ENCODE measurements around the gene ECE2.

Gene ECE2

DNA sequence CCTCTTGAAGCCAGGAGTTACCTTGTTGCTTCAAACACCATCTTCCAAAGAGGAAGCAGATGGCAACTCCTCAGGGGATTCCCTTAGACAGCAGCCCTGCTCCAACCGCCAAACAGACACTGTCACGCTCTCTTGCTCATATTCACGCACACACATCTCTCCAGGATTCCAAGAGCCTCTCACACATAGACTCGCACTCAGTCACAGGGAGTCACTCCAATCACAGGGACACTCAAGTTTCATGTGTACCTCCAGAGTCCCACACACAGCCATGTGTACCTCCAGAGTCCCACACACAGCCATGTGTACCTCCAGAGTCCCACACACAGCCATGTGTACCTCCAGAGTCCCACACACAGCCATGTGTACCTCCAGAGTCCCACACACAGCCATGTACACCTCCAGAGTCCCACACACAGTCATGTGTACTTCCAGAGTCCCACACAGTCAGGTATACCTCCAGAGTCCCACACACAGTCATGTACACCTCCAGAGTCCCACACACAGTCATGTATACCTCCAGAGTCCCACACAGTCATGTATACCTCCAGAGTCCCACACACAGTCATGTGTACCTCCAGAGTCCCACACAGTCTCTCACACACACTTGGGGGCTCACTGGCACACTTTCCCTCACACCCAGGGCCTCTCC, 40.3 kb upstream of the ECE2 start:
- H3K27ac ChIP-seq (ENCODE audit: low read depth, low read length) = no peak overlapping the region
- H2BK120ac ChIP-seq (ENCODE audit: low read depth, low read length) = no peak overlapping the region
- H3K4me1 ChIP-seq (ENCODE audit: control insufficient read depth, low read depth, low read length) = no peaks in the 10 kb centered on the region
- no peak for DNase-seq
- H3K56ac ChIP-seq (ENCODE audit: low read length) = no peak overlapping the region
- H3K9ac ChIP-seq (ENCODE audit: low read length) = no peak overlapping the region
- no peak overlapping the region for H3K4ac ChIP-seq (ENCODE audit: low read depth, low read length)
- no peak overlapping the region for H2AK5ac ChIP-seq (ENCODE audit: low read length)
- no peak overlapping the region for H3K4me2 ChIP-seq (ENCODE audit: low read length)
- H3K23ac ChIP-seq (ENCODE audit: low read length) = no peak overlapping the region
- no peak overlapping the region for H3K18ac ChIP-seq (ENCODE audit: low read length)
- WGBS (ENCODE audit: extremely low coverage, insufficient coverage, low lambda C conversion rate) = no CpG with 5 or more reads among the region's 4 CpGs
- no peaks in the 10 kb centered on the region for H3K79me1 ChIP-seq (ENCODE audit: low read length)
- H2BK15ac ChIP-seq (replicated peaks; ENCODE audit: low read depth) = no peak overlapping the region
- H4K5ac ChIP-seq (ENCODE audit: low read length) = no peak overlapping the region
- H3K36me3 ChIP-seq (ENCODE audit: control insufficient read depth, insufficient read depth, low read length) = no peaks in the 10 kb centered on the region
- H3K27me3 ChIP-seq (ENCODE audit: insufficient read depth, low read length, poor library complexity) = peaks cover 23% of the 10 kb centered on the region
- H3K79me2 ChIP-seq (ENCODE audit: control insufficient read depth, insufficient read depth, low read length) = no peaks in the 10 kb centered on the region
- H2BK5ac ChIP-seq (ENCODE audit: low read length) = no peak overlapping the region
- H4K8ac ChIP-seq (ENCODE audit: low read depth, low read length) = no peak overlapping the region
- H3K4me3 ChIP-seq (ENCODE audit: low read length) = no peak overlapping the region

DNA sequence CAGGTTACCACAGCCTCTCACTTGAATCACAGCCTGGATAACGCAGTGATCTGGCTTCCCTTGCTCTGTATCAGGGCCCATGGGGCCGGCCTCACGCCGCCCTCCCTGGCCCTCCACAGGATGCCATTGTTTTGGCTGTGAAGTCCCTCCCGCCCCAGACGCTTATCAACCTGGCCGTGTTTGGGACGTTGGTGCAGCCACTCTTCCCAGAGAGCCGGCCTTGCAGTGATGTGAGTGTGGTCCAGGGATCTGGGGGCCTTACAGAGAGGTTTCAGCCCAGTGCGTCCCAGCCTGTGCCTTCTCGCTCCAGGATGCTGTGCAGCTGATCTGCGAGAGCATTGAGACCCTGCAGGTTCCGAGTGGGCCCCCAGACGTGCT, 39.8 kb upstream of the ECE2 start:
- Histone ChIP-seq H3K4me3 (ENCODE audit: low read length) (no peak overlapping the region), H3K27me3 (ENCODE audit: insufficient read depth, low read length, poor library complexity) (peaks cover 18% of the 10 kb centered on the region), H3K79me2 (ENCODE audit: control insufficient read depth, insufficient read depth, low read length) (no peaks in the 10 kb centered on the region), H3K36me3 (ENCODE audit: control insufficient read depth, insufficient read depth, low read length) (no peaks in the 10 kb centered on the region), H2BK15ac (replicated peaks; ENCODE audit: low read depth) (no peak overlapping the region), H2AK5ac (ENCODE audit: low read length) (no peak overlapping the region), H2BK120ac (ENCODE audit: low read depth, low read length) (no peak overlapping the region), H3K79me1 (ENCODE audit: low read length) (no peaks in the 10 kb centered on the region), H3K4ac (ENCODE audit: low read depth, low read length) (no peak overlapping the region), H4K8ac (ENCODE audit: low read depth, low read length) (no peak overlapping the region), H3K9ac (ENCODE audit: low read length) (no peak overlapping the region), H4K5ac (ENCODE audit: low read length) (no peak overlapping the region), H3K27ac (ENCODE audit: low read depth, low read length) (no peak overlapping the region), H2BK5ac (ENCODE audit: low read length) (no peak overlapping the region), H3K4me1 (ENCODE audit: control insufficient read depth, low read depth, low read length) (no peaks in the 10 kb centered on the region), H3K4me2 (ENCODE audit: low read length) (no peak overlapping the region), H3K18ac (ENCODE audit: low read length) (no peak overlapping the region), H3K23ac (ENCODE audit: low read length) (no peak overlapping the region), H3K56ac (ENCODE audit: low read length) (no peak overlapping the region)
- DNase-seq = peak; percentile 55
- WGBS (ENCODE audit: extremely low coverage, insufficient coverage, low lambda C conversion rate) = no CpG with 5 or more reads among the region's 14 CpGs

DNA sequence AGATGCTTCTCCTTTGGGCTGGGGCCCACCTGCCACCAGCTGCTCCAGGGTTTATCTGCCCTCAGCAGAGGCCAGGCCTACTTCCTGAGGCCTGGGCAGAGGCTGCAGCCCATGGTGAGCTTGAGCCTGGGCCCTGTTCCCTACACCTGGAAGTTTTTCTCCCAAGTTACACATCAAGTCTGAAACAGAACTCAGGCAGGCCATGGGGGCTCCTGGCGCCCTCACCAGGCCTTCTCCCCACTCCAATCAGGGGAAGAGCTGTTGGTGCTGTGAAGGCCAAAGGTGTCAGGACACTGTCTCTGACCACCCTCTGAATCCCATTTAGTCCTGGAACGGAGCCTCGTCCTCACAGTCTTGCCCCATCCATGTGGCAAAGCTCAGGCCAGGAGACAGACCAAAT, 39.2 kb upstream of the ECE2 start:
- no peak overlapping the region for H4K5ac ChIP-seq (ENCODE audit: low read length)
- no peak overlapping the region for H2BK120ac ChIP-seq (ENCODE audit: low read depth, low read length)
- H4K8ac ChIP-seq (ENCODE audit: low read depth, low read length) = no peak overlapping the region
- H3K27me3 ChIP-seq (ENCODE audit: insufficient read depth, low read length, poor library complexity) = peaks cover 12% of the 10 kb centered on the region
- H3K27ac ChIP-seq (ENCODE audit: low read depth, low read length) = no peak overlapping the region
- no peak for DNase-seq
- H3K79me2 ChIP-seq (ENCODE audit: control insufficient read depth, insufficient read depth, low read length) = no peaks in the 10 kb centered on the region
- H3K4me1 ChIP-seq (ENCODE audit: control insufficient read depth, low read depth, low read length) = no peaks in the 10 kb centered on the region
- no peak overlapping the region for H2AK5ac ChIP-seq (ENCODE audit: low read length)
- H3K4me3 ChIP-seq (ENCODE audit: low read length) = no peak overlapping the region
- WGBS (ENCODE audit: extremely low coverage, insufficient coverage, low lambda C conversion rate) = no CpG with 5 or more reads among the region's 3 CpGs
- no peak overlapping the region for H2BK5ac ChIP-seq (ENCODE audit: low read length)
- no peaks in the 10 kb centered on the region for H3K79me1 ChIP-seq (ENCODE audit: low read length)
- H3K18ac ChIP-seq (ENCODE audit: low read length) = no peak overlapping the region
- H2BK15ac ChIP-seq (replicated peaks; ENCODE audit: low read depth) = no peak overlapping the region
- H3K4me2 ChIP-seq (ENCODE audit: low read length) = no peak overlapping the region
- no peaks in the 10 kb centered on the region for H3K36me3 ChIP-seq (ENCODE audit: control insufficient read depth, insufficient read depth, low read length)
- no peak overlapping the region for H3K23ac ChIP-seq (ENCODE audit: low read length)
- no peak overlapping the region for H3K56ac ChIP-seq (ENCODE audit: low read length)
- no peak overlapping the region for H3K9ac ChIP-seq (ENCODE audit: low read length)
- H3K4ac ChIP-seq (ENCODE audit: low read depth, low read length) = no peak overlapping the region

DNA sequence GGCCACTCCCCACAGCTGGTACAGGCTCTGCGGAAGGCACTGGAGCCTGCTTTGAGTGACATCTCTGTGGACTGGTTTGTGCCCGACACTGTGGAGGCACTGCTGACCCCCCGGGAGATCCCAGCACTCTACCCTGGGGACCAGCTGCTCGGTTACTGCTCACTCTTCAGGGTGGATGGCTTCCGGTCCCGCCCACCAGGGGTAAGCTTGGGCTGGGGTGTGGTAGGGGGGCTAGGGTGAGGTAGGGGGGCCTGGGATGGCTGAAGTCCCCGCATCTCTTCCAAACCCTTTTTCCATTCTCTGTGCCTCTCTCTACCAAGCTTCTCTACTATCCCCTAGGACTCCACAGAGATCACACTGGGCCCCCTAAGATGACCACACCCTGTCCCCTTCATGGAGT, 38.6 kb upstream of the ECE2 start:
- no peaks in the 10 kb centered on the region for H3K4me1 ChIP-seq (ENCODE audit: control insufficient read depth, low read depth, low read length)
- H3K36me3 ChIP-seq (ENCODE audit: control insufficient read depth, insufficient read depth, low read length) = no peaks in the 10 kb centered on the region
- no peak for DNase-seq
- H2AK5ac ChIP-seq (ENCODE audit: low read length) = no peak overlapping the region
- H3K4me3 ChIP-seq (ENCODE audit: low read length) = no peak overlapping the region
- H3K23ac ChIP-seq (ENCODE audit: low read length) = no peak overlapping the region
- H2BK5ac ChIP-seq (ENCODE audit: low read length) = no peak overlapping the region
- no peak overlapping the region for H3K9ac ChIP-seq (ENCODE audit: low read length)
- no peak overlapping the region for H3K4me2 ChIP-seq (ENCODE audit: low read length)
- no peak overlapping the region for H3K56ac ChIP-seq (ENCODE audit: low read length)
- no peak overlapping the region for H3K4ac ChIP-seq (ENCODE audit: low read depth, low read length)
- no peaks in the 10 kb centered on the region for H3K79me2 ChIP-seq (ENCODE audit: control insufficient read depth, insufficient read depth, low read length)
- no CpG with 5 or more reads among the region's 7 CpGs for WGBS (ENCODE audit: extremely low coverage, insufficient coverage, low lambda C conversion rate)
- no peak overlapping the region for H3K18ac ChIP-seq (ENCODE audit: low read length)
- H4K5ac ChIP-seq (ENCODE audit: low read length) = no peak overlapping the region
- H2BK15ac ChIP-seq (replicated peaks; ENCODE audit: low read depth) = no peak overlapping the region
- no peak overlapping the region for H4K8ac ChIP-seq (ENCODE audit: low read depth, low read length)
- H3K79me1 ChIP-seq (ENCODE audit: low read length) = no peaks in the 10 kb centered on the region
- peaks cover 6% of the 10 kb centered on the region for H3K27me3 ChIP-seq (ENCODE audit: insufficient read depth, low read length, poor library complexity)
- no peak overlapping the region for H2BK120ac ChIP-seq (ENCODE audit: low read depth, low read length)
- no peak overlapping the region for H3K27ac ChIP-seq (ENCODE audit: low read depth, low read length)

DNA sequence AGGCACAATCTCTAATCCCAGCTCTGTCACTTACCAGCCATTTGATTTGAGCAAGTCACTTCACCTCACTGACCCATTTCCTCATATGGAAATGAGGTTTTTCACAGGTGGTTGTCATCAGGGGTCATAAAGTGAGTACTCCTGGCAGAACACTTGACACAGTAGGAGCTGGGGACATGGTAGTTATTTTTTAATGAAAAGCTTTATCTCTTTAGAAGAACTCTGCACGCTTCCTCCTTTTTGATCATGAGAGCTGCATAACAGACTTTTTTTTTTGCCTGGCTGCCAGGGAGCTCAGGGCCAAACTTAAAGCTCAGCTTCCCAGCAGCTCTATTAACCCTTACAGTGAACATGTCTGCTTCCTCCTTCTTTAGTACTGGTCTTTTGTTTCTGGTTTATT, 38.0 kb upstream of the ECE2 start:
- Histone ChIP-seq H3K79me1 (ENCODE audit: low read length) (no peaks in the 10 kb centered on the region), H3K4me1 (ENCODE audit: control insufficient read depth, low read depth, low read length) (no peaks in the 10 kb centered on the region), H3K56ac (ENCODE audit: low read length) (no peak overlapping the region), H4K5ac (ENCODE audit: low read length) (no peak overlapping the region), H3K4ac (ENCODE audit: low read depth, low read length) (no peak overlapping the region), H2BK15ac (replicated peaks; ENCODE audit: low read depth) (no peak overlapping the region), H3K4me2 (ENCODE audit: low read length) (no peak overlapping the region), H2BK5ac (ENCODE audit: low read length) (no peak overlapping the region), H4K8ac (ENCODE audit: low read depth, low read length) (no peak overlapping the region), H3K4me3 (ENCODE audit: low read length) (no peak overlapping the region), H3K18ac (ENCODE audit: low read length) (no peak overlapping the region), H2BK120ac (ENCODE audit: low read depth, low read length) (no peak overlapping the region), H3K27ac (ENCODE audit: low read depth, low read length) (no peak overlapping the region), H3K9ac (ENCODE audit: low read length) (no peak overlapping the region), H2AK5ac (ENCODE audit: low read length) (no peak overlapping the region), H3K23ac (ENCODE audit: low read length) (no peak overlapping the region), H3K36me3 (ENCODE audit: control insufficient read depth, insufficient read depth, low read length) (no peaks in the 10 kb centered on the region), H3K27me3 (ENCODE audit: insufficient read depth, low read length, poor library complexity) (peaks cover 2% of the 10 kb centered on the region), H3K79me2 (ENCODE audit: control insufficient read depth, insufficient read depth, low read length) (no peaks in the 10 kb centered on the region)
- no CpG with 5 or more reads among the region's 1 CpG for WGBS (ENCODE audit: extremely low coverage, insufficient coverage, low lambda C conversion rate)
- no peak for DNase-seq

DNA sequence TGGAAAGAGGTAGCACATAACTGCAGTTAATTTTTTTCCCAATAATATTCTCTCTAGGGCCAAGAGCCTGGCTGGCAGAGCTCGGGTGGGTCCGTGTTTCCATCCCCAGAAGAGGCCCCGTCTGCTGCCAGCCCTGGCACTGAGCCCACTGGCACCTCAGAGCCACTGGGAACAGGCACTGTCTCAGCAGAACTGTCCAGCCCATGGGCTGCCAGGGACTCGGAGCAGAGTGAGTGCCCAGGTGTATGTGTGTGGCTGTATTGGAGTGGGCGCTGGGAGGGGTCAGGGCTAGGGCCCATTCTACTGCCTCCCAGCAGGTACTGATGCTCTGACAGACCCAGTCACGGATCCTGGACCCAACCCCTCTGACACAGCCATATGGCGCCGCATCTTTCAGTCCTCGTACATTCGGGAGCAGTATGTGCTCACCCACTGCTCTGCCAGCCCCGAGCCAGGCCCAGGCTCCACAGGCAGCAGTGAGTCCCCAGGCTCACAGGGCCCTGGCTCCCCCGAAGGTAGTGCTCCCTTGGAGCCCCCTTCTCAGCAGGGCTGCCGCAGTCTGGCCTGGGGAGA, 37.5 kb upstream of the ECE2 start:
- no peak overlapping the region for H3K56ac ChIP-seq (ENCODE audit: low read length)
- no peak overlapping the region for H3K4ac ChIP-seq (ENCODE audit: low read depth, low read length)
- no peak for DNase-seq
- no peak overlapping the region for H4K5ac ChIP-seq (ENCODE audit: low read length)
- H2AK5ac ChIP-seq (ENCODE audit: low read length) = no peak overlapping the region
- no peak overlapping the region for H2BK15ac ChIP-seq (replicated peaks; ENCODE audit: low read depth)
- WGBS (ENCODE audit: extremely low coverage, insufficient coverage, low lambda C conversion rate) = no CpG with 5 or more reads among the region's 13 CpGs
- H2BK5ac ChIP-seq (ENCODE audit: low read length) = no peak overlapping the region
- no peaks in the 10 kb centered on the region for H3K79me1 ChIP-seq (ENCODE audit: low read length)
- no peak overlapping the region for H3K4me2 ChIP-seq (ENCODE audit: low read length)
- no peaks in the 10 kb centered on the region for H3K79me2 ChIP-seq (ENCODE audit: control insufficient read depth, insufficient read depth, low read length)
- H3K27ac ChIP-seq (ENCODE audit: low read depth, low read length) = no peak overlapping the region
- H3K36me3 ChIP-seq (ENCODE audit: control insufficient read depth, insufficient read depth, low read length) = no peaks in the 10 kb centered on the region
- no peak overlapping the region for H3K4me3 ChIP-seq (ENCODE audit: low read length)
- H3K18ac ChIP-seq (ENCODE audit: low read length) = no peak overlapping the region
- no peak overlapping the region for H3K23ac ChIP-seq (ENCODE audit: low read length)
- H4K8ac ChIP-seq (ENCODE audit: low read depth, low read length) = no peak overlapping the region
- H3K27me3 ChIP-seq (ENCODE audit: insufficient read depth, low read length, poor library complexity) = no peaks in the 10 kb centered on the region
- H2BK120ac ChIP-seq (ENCODE audit: low read depth, low read length) = no peak overlapping the region
- no peak overlapping the region for H3K9ac ChIP-seq (ENCODE audit: low read length)
- no peaks in the 10 kb centered on the region for H3K4me1 ChIP-seq (ENCODE audit: control insufficient read depth, low read depth, low read length)
